Smooth muscle cell (in vitro differentiated cells): ENCODE data around the gene GRPR. TPM values are rescaled to one million over a fixed set of nuclear protein-coding genes. Genes with fewer than 3 reads are reported as not detected.

Source experiments
- DNase-seq: peaks from one replicate; lab custom pipeline; 2025; ENCODE audit not compliant: unreplicated experiment; lab: John Stamatoyannopoulos, UW
- H2AFZ ChIP-seq: fragments of 200-600 bp; sonication (generic); 2 replicates; pipeline ENCODE4 v1.6.0; 2016; ENCODE audit warnings: antibody characterized with exemption, low read depth, mild to moderate bottlenecking
- H3F3A ChIP-seq: fragments of 200-600 bp; sonication (generic); 2 replicates; pipeline ENCODE4 v1.6.0; 2017; ENCODE audit warnings: antibody characterized with exemption, low read depth
- H3K27ac ChIP-seq: fragments of 200-600 bp; sonication (generic); 2 replicates; pipeline ENCODE4 v1.5.1; 2016; ENCODE audit warnings: low read depth, mild to moderate bottlenecking
- H3K27me3 ChIP-seq: fragments of 200-600 bp; sonication (generic); 2 replicates; pipeline ENCODE4 v1.6.1; 2016; ENCODE audit warnings: low read depth, mild to moderate bottlenecking
- H3K36me3 ChIP-seq: fragments of 200-600 bp; sonication (generic); 2 replicates; pipeline ENCODE4 v1.5.1; 2016; ENCODE audit warnings: low read depth
- H3K4me1 ChIP-seq: fragments of 200-600 bp; sonication (generic); 2 replicates; pipeline ENCODE4 v1.5.1; 2016; ENCODE audit warnings: low read depth
- H3K4me2 ChIP-seq: fragments of 200-600 bp; sonication (generic); 2 replicates; pipeline ENCODE4 v1.6.0; 2016; ENCODE audit warnings: mild to moderate bottlenecking
- H3K4me3 ChIP-seq: fragments of 200-600 bp; sonication (generic); 2 replicates; pipeline ENCODE4 v1.5.1; 2016; ENCODE audit warnings: mild to moderate bottlenecking
- H3K79me2 ChIP-seq: fragments of 200-600 bp; sonication (generic); 2 replicates; pipeline ENCODE4 v1.6.0; 2016; ENCODE audit warnings: low read depth, mild to moderate bottlenecking
- H3K9ac ChIP-seq: fragments of 200-600 bp; sonication (generic); 2 replicates; pipeline ENCODE4 v1.6.0; 2016; ENCODE audit warnings: low read depth
- H3K9me3 ChIP-seq: fragments of 200-600 bp; sonication (generic); replicated peaks from 2 replicates; pipeline ENCODE4 v1.5.1; 2016; ENCODE audit warnings: low read depth
- H4K20me1 ChIP-seq: fragments of 200-600 bp; sonication (generic); 2 replicates; pipeline ENCODE4 v1.6.0; 2016; ENCODE audit warnings: low read depth
- WGBS: methylation state at CpG from one replicate; pipeline ENCODE4 v1.1.7; 2016; ENCODE audit warnings: low lambda C conversion rate; 5-methylcytosine and 5-hydroxymethylcytosine counted together
- polyA plus RNA-seq: library from polyadenylated mRNA; unstranded; fragments of >200 nt; fragmentation: Nextera tagmentation; extraction: Ambion mirVana; gene quantifications from 2 replicates; pipeline ENCODE4 v1.2.1, GENCODE V29; 2016
- total RNA-seq: library from RNA; depleted of rRNA; stranded (reverse); fragments of >200 nt; gene quantifications from 2 replicates; pipeline ENCODE4 v1.2.3, GENCODE V29; 2014
- TF ChIP-seq, protein P1 (sequence below): fragments of 200-600 bp; sonication (generic); IDR thresholded peaks from 2 replicates; pipeline ENCODE4 v1.5.1; 2017; ENCODE audit warnings: borderline replicate concordance, mild to moderate bottlenecking, antibody characterized with exemption; ENCODE audit not compliant: insufficient read depth, poor library complexity, severe bottlenecking

Gene GRPR
- total and polyA plus RNA-seq, 2 experiments from 2014 or later: 1.7 to 4.3 TPM

DNA sequence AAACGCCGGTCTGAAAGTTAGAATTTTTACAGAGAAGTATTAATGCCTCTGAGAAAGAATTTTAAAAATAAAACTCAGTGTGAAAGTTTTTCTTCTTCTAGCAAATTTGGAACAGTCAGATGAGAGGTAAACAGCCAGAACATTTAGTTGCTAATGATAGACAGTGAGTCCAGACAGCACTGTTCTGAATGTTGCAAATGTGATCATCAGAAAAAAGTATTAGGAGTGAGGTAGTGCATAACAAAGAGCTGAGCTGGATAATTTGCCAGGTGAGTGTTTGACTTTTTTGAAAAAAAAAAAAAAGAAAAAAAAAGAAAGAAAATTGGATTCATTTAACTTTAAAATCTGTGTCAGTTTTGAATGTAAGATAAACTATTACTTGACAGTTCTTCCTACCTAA is 42.0 kb upstream of the GRPR start:
- 94% methylated on average over 2 of the region's 2 CpGs for WGBS
- Histone ChIP-seq H3K27ac (peak overlapping the region; percentile 52), H4K20me1 (no peaks in the 10 kb centered on the region), H2AFZ (no peak overlapping the region), H3F3A (no peaks in the 10 kb centered on the region), H3K27me3 (no peaks in the 10 kb centered on the region), H3K9me3 (no peaks in the 10 kb centered on the region), H3K4me1 (peaks cover 15% of the 10 kb centered on the region), H3K9ac (no peak overlapping the region), H3K4me3 (no peak overlapping the region), H3K36me3 (no peaks in the 10 kb centered on the region), H3K79me2 (no peaks in the 10 kb centered on the region), H3K4me2 (no peak overlapping the region)
- TF ChIP-seq, protein P1, sequence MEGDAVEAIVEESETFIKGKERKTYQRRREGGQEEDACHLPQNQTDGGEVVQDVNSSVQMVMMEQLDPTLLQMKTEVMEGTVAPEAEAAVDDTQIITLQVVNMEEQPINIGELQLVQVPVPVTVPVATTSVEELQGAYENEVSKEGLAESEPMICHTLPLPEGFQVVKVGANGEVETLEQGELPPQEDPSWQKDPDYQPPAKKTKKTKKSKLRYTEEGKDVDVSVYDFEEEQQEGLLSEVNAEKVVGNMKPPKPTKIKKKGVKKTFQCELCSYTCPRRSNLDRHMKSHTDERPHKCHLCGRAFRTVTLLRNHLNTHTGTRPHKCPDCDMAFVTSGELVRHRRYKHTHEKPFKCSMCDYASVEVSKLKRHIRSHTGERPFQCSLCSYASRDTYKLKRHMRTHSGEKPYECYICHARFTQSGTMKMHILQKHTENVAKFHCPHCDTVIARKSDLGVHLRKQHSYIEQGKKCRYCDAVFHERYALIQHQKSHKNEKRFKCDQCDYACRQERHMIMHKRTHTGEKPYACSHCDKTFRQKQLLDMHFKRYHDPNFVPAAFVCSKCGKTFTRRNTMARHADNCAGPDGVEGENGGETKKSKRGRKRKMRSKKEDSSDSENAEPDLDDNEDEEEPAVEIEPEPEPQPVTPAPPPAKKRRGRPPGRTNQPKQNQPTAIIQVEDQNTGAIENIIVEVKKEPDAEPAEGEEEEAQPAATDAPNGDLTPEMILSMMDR: no peak
- DNase-seq: no peak

DNA sequence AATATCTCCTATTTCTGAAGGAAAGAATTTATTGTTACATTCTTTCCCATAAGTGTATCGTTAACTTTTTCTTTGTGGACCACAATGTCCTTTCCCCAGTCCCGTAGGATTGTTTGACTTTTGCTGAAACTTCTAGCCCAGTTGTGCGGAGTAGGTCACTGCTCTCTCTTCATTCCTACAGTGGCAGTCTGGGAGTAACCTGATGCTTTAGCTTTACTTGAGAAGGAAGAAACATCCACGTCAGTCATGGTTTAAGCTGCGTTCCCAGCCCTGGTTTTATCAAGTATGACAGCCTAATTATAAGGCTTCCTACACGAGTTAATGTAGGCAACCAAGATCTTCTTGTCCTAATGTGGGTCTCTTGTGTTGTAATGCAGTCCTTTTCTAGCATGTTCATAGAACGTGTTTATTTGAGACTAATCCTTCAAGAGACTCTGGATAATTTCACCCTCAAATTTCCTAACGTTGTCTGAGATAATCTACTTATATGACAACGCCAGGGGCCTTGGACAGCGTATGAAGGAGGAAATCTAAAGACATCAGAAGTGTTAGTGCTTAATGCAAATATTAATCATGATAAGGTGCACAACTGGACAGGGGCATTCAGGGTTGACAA is 40.8 kb upstream of the GRPR start:
- Histone ChIP-seq H3K4me1 (peaks cover 8% of the 10 kb centered on the region), H3K27me3 (no peaks in the 10 kb centered on the region), H3K79me2 (no peaks in the 10 kb centered on the region), H3K9me3 (no peaks in the 10 kb centered on the region), H3K4me3 (no peak overlapping the region), H4K20me1 (no peaks in the 10 kb centered on the region), H3K36me3 (no peaks in the 10 kb centered on the region), H2AFZ (peak overlapping the region; percentile 52), H3F3A (no peaks in the 10 kb centered on the region), H3K27ac (peak overlapping the region; percentile 47), H3K4me2 (peak overlapping the region; percentile 67), H3K9ac (no peak overlapping the region)
- TF ChIP-seq, protein P1: no peak
- WGBS: 22% methylated on average over 10 of the region's 10 CpGs
- no peak for DNase-seq

DNA sequence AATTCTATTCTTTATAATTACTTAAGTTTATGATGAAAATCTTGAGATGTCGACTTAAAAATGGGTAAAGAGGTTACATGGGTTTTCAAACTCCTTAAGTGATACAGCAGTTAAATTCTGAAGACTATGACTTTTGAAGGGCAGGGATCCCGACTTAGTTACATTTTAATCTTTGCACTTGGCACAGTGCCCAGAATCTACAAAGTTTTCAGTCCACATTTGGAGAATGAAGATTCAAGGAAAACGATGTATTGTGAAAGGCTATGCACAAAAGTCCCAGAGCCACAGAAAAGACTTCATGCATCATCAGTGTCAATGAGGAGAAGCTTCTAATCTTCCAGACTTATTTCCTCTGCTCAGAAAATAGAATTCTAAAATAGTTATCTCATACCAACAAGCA is 36.3 kb upstream of the GRPR start:
- TF ChIP-seq, protein P1: no peak
- H3K4me2 ChIP-seq: no peak overlapping the region

DNA sequence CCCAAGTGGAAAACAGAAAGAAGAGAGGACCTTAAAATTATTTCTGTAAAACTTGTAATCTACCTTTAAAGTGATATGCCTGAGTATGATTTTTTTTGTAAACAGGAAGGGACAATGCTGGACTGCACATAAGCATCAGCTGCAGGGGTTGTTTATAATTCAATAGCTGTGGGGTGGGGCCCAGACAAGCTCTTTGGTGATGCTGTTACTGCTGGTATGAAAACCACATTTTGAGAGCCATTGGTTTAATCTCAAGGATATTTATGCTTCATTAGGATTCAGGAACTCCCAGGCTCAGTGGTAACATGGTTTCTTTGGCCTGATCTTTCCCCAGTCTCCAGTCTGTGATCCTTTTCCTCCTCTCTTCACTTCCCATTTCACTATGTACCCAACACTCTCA is 34.3 kb upstream of the GRPR start:
- Histone ChIP-seq H4K20me1 (no peaks in the 10 kb centered on the region), H3K4me1 (no peaks in the 10 kb centered on the region), H3F3A (no peaks in the 10 kb centered on the region), H3K36me3 (no peaks in the 10 kb centered on the region), H3K9me3 (no peaks in the 10 kb centered on the region), H3K4me2 (no peak overlapping the region), H3K79me2 (no peaks in the 10 kb centered on the region), H2AFZ (no peak overlapping the region), H3K27me3 (no peaks in the 10 kb centered on the region), H3K4me3 (no peak overlapping the region), H3K9ac (no peak overlapping the region), H3K27ac (no peak overlapping the region)
- TF ChIP-seq, protein P1: no peak
- DNase-seq: no peak

More for the DNA sequence above, 36.3 kb upstream of the GRPR start:
- DNase-seq: no peak
- no peaks in the 10 kb centered on the region for H4K20me1 ChIP-seq
- no peaks in the 10 kb centered on the region for H3K36me3 ChIP-seq
- H3K79me2 ChIP-seq: no peaks in the 10 kb centered on the region
- no peaks in the 10 kb centered on the region for H3F3A ChIP-seq
- no peaks in the 10 kb centered on the region for H3K9me3 ChIP-seq
- 54% methylated on average over 3 of the region's 3 CpGs for WGBS
- H3K4me3 ChIP-seq: no peak overlapping the region
- peaks cover 7% of the 10 kb centered on the region for H3K4me1 ChIP-seq
- no peak overlapping the region for H3K9ac ChIP-seq
- no peak overlapping the region for H3K27ac ChIP-seq
- H2AFZ ChIP-seq: no peak overlapping the region
- H3K27me3 ChIP-seq: no peaks in the 10 kb centered on the region
